Mammary epithelial cell (primary cell): ENCODE data around the gene CRIP1.

ENCODE experiments used
- CTCF ChIP-seq, 2 donors: IDR thresholded peaks in 1 of 2; conservative IDR thresholded peaks in 1 of 2; 2 replicates each; pipeline ENCODE4 v1.5.1; 2011 to 2012; ENCODE audit warnings: inconsistent platforms in 2 of 2, low read length in 2 of 2, mild to moderate bottlenecking in 2 of 2, control low read depth in 1 of 2, low read depth in 1 of 2; ENCODE audit not compliant: insufficient read depth in 1 of 2; ENCODE audit errors: extremely low read depth in 1 of 2
- EZH2 ChIP-seq: IDR thresholded peaks from 2 replicates; pipeline ENCODE4 v1.6.1; 2012; ENCODE audit warnings: low read length, inconsistent platforms, borderline replicate concordance

- TF ChIP-seq CTCF (conservative IDR thresholded peaks at IDR 0.05 in 1 of 2, IDR thresholded peaks at IDR 0.05 in 1 of 2; ENCODE audit: extremely low read depth in 1 of 2, insufficient read depth in 1 of 2, low read depth in 1 of 2, low read length in 2 of 2) (no peak), EZH2 (no peak)
These were observed 10.3 kb downstream of the CRIP1 start for GRCh38 chr14:105496831-105497591.
